ENCODE measurements around the gene METTL1. TPM values are rescaled to one million over a fixed set of nuclear protein-coding genes. Genes with fewer than 3 reads are reported as not detected.

The METTL1 gene
- total and polyA plus RNA-seq, 9 of the 15 experiments (the other 6 are each of a cell fraction or from before 2014, with no cell fraction given) = 12.6 to 65.9 (median 39.2) TPM

DNA sequence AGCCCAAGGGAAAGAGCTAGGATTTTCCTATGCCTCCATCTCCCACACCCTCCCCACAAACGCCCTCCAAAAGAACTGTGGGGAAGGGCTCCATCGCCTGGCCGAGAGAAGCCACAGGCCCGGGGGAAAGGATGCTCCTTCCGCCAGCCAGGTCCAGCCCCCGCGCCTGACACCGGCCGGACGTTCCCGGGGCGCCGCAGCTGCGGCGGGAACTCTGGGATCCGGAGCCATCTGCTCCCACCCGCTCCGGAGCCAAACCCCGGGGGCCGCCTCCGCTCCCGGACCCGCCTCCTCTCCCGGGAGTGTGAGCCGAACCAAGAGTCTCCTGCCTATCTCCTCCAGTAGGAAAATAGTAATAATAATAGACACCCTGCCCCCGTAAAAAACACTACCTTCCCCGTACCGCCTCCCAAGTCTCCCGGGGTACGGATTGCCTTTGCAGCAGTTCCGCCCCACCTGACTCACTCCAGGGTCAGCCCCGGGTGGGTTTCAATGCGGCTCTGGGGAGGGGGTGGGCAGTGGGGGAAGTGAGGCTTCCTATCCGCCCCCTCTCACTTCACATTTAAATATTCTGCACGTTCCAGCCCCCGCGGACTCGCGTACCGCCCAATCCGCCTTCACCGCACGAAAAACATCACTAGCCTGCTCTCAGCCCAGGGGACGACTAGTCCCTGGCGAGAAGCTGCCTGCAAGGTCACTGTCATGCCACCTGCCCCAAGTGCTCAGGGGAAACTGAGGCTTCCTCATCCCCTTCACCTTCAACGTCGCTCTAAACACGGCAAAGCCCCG is 35.8 kb downstream of the METTL1 start (continued):
- TF ChIP-seq, protein P1, sequence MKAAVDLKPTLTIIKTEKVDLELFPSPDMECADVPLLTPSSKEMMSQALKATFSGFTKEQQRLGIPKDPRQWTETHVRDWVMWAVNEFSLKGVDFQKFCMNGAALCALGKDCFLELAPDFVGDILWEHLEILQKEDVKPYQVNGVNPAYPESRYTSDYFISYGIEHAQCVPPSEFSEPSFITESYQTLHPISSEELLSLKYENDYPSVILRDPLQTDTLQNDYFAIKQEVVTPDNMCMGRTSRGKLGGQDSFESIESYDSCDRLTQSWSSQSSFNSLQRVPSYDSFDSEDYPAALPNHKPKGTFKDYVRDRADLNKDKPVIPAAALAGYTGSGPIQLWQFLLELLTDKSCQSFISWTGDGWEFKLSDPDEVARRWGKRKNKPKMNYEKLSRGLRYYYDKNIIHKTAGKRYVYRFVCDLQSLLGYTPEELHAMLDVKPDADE (conservative IDR thresholded peaks at IDR 0.05; ENCODE audit: control insufficient read depth, low read depth, low read length) = 0 out of 2 replicates have a peak, but pooled peaks have one; percentile 35
- TF ChIP-seq, protein P2, sequence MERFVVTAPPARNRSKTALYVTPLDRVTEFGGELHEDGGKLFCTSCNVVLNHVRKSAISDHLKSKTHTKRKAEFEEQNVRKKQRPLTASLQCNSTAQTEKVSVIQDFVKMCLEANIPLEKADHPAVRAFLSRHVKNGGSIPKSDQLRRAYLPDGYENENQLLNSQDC (CRISPR knock-in tag; IDR thresholded peaks at IDR 0.05) = no peak
- TF ChIP-seq SRSF7 (optimal IDR thresholded peaks at IDR 0.05; ENCODE audit: low read depth, low read length) = no peak
- TF ChIP-seq ESRRA (IDR thresholded peaks at IDR 0.05; ENCODE audit: borderline replicate concordance, low read depth) = 0 out of 2 replicates have a peak, but pooled peaks have one; percentile 24
- peak; percentile 88 for TF ChIP-seq RBBP5 (IDR thresholded peaks at IDR 0.05; ENCODE audit: borderline replicate concordance, insufficient read depth, low read length, poor library complexity, severe bottlenecking)
- TF ChIP-seq L3MBTL2 (IDR thresholded peaks at IDR 0.05) = peak; percentile 63
- TF ChIP-seq, protein P3, sequence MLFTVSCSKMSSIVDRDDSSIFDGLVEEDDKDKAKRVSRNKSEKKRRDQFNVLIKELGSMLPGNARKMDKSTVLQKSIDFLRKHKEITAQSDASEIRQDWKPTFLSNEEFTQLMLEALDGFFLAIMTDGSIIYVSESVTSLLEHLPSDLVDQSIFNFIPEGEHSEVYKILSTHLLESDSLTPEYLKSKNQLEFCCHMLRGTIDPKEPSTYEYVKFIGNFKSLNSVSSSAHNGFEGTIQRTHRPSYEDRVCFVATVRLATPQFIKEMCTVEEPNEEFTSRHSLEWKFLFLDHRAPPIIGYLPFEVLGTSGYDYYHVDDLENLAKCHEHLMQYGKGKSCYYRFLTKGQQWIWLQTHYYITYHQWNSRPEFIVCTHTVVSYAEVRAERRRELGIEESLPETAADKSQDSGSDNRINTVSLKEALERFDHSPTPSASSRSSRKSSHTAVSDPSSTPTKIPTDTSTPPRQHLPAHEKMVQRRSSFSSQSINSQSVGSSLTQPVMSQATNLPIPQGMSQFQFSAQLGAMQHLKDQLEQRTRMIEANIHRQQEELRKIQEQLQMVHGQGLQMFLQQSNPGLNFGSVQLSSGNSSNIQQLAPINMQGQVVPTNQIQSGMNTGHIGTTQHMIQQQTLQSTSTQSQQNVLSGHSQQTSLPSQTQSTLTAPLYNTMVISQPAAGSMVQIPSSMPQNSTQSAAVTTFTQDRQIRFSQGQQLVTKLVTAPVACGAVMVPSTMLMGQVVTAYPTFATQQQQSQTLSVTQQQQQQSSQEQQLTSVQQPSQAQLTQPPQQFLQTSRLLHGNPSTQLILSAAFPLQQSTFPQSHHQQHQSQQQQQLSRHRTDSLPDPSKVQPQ (CRISPR knock-in tag; IDR thresholded peaks at IDR 0.05; ENCODE audit: borderline replicate concordance) = no peak
- TF ChIP-seq MECOM (CRISPR knock-in tag; IDR thresholded peaks at IDR 0.05) = no peak
- peak; percentile 50; the same call in 1 of the 2 replicates for TF ChIP-seq CC2D1A (IDR thresholded peaks at IDR 0.05)
- TF ChIP-seq, protein P4, sequence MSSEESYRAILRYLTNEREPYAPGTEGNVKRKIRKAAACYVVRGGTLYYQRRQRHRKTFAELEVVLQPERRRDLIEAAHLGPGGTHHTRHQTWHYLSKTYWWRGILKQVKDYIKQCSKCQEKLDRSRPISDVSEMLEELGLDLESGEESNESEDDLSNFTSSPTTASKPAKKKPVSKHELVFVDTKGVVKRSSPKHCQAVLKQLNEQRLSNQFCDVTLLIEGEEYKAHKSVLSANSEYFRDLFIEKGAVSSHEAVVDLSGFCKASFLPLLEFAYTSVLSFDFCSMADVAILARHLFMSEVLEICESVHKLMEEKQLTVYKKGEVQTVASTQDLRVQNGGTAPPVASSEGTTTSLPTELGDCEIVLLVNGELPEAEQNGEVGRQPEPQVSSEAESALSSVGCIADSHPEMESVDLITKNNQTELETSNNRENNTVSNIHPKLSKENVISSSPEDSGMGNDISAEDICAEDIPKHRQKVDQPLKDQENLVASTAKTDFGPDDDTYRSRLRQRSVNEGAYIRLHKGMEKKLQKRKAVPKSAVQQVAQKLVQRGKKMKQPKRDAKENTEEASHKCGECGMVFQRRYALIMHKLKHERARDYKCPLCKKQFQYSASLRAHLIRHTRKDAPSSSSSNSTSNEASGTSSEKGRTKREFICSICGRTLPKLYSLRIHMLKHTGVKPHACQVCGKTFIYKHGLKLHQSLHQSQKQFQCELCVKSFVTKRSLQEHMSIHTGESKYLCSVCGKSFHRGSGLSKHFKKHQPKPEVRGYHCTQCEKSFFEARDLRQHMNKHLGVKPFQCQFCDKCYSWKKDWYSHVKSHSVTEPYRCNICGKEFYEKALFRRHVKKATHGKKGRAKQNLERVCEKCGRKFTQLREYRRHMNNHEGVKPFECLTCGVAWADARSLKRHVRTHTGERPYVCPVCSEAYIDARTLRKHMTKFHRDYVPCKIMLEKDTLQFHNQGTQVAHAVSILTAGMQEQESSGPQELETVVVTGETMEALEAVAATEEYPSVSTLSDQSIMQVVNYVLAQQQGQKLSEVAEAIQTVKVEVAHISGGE (CRISPR knock-in tag; IDR thresholded peaks at IDR 0.05) = peak in 1 of 3 experiments; percentile 39; a peak in 1 of 6 replicates
- TF ChIP-seq SMC3 (conservative IDR thresholded peaks at IDR 0.05; ENCODE audit: insufficient read depth, low read depth, low read length) = peak; percentile 63
- no peak for TF ChIP-seq DACH1 (IDR thresholded peaks at IDR 0.05; ENCODE audit: partially characterized antibody)
- TF ChIP-seq PCBP1 (IDR thresholded peaks at IDR 0.05; ENCODE audit: low read depth, low read length, poor library complexity, severe bottlenecking) = peak; percentile 55
- peak in 1 of 2 experiments; percentile 33; a peak in 2 of 4 replicates for TF ChIP-seq HDAC1 (IDR thresholded peaks at IDR 0.05)
- TF ChIP-seq CREB1 (IDR thresholded peaks at IDR 0.05) = 0 out of 2 replicates have a peak, but pooled peaks have one; percentile 14
- TF ChIP-seq CREB1 (CRISPR knock-in tag; IDR thresholded peaks at IDR 0.05) = no peak

Measured in K562 (cell line).